GM21528 (cell line): Measurements from ENCODE around the gene ELOVL6.
"Not testable (repeated sequence)": the region's sequence is repeated elsewhere in the genome, so short reads cannot be mapped to it uniquely, and the experiment has no call there.

Source experiments
- ATAC-seq: cut with Tn5 transposase; IDR thresholded peaks from one replicate; pipeline ENCODE4 v1.9.1; 2021; ENCODE audit warnings: mild to moderate bottlenecking, moderate library complexity; ENCODE audit not compliant: unreplicated experiment, low FRiP score

Gene ELOVL6

DNA sequence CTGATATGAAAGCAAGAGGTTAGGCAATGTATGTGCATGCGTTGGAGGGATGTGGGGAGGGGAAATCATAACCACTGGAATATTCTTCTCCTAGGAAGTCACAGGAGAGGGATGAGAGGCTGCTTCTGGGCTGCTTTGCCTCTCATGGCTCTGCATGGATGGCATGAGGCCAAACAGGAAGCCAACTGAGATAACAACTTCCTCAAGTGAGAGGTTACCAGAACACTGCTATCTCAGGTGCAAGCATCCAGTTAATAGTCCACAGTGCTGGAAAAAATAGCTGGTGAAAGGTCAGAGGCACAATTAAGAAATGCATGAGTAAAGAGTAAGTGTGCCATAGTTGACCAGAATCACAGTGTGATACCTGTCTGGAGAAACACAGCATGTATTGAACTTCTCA is 113.3 kb downstream of the ELOVL6 start:
- ATAC-seq, result no peak

DNA sequence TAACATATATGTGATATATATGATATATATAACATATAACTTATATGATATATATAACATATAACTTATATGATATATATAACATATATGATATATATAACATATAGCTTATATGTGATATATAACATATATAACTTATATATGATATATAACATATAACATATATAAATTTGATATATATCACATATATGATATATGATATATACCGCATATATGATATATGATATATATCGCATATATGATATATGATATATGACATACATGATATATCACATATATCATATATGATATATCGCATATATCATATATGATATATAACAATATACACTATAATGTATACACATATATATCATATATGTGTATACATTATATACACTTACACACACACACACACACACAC is 114.3 kb downstream of the ELOVL6 start:
- no peak for ATAC-seq

DNA sequence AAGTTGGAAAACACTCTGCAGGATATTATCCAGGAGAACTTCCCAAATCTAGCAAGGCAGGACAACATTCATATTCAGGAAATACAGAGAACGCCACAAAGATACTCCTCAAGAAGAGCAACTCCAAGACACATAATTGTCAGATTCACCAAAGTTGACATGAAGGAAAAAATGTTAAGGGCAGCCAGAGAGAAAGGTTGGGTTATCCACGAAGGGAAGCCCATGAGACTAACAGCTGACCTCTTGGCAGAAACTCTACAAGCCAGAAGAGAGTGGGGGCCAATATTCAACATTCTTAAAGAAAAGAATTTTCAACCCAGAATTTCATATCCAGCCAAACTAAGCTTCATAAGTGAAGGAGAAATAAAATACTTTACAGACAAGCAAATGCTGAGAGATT is 120.3 kb downstream of the ELOVL6 start:
- not testable (repeated sequence) for ATAC-seq

DNA sequence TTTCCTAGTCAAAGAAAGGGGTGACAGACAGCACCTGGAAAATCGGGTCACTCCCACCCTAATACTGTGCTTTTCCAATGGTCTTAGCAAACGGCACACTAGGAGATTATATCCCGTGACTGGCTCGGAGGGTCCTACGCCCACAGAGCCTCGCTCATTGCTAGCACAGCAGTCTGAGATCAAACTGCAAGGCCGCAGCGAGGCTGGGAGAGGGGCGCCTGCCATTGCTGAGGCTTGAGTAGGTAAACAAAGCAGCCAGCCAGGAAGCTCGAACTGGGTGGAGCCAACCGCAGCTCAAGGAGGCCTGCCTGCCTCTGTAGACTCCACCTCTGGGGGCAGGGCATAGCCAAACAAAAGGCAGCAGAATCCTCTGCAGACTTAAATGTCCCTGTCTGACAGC is 121.6 kb downstream of the ELOVL6 start:
- not testable (repeated sequence) for ATAC-seq

DNA sequence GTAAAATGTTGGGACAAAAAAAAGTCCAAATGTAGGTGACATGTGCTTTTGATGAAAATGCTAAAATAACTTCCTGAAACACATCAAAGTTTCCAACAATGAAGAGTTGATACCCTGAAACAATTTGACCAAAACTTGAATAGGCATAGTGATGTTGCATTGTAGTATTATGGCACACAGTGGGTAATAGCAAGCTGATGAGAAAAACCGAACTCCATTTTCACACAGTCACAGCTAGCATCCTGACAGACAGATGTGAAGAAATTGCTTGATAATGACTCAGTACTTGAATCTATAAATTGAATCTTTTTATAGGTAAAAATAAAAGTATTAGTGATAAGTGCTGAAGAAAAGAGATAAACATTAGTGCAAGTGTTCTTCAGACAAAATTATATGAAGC is 122.5 kb downstream of the ELOVL6 start:
- no peak for ATAC-seq

DNA sequence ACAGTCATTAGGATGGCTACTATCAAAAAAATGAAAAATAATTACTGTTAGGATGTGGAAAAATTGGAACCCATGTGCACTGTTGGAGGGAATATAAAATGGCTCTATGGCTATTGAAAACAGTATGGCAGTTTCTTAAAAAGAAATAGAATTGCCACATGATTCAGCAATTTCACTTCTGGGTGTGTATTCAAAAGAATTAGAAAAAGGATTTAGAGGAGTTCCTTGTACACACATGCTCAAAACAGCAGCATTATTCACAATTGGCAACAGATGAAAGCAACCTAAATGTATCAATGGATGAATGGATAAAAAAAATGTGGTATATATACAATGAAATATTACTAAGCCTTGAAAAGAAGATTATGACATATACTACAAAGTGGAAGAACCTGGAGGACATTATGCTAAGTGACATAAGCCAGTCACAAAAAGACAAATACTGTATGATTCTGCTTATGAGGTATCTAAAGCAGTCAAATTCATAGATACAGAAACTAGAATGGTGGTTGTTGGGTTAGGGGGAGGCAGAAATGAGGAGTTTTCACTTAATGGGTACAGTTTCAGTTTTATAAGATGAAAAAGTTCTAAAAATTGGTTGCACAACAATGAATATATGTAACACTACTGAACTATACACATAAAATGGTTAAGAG is 123.2 kb downstream of the ELOVL6 start:
- ATAC-seq, result no peak

DNA sequence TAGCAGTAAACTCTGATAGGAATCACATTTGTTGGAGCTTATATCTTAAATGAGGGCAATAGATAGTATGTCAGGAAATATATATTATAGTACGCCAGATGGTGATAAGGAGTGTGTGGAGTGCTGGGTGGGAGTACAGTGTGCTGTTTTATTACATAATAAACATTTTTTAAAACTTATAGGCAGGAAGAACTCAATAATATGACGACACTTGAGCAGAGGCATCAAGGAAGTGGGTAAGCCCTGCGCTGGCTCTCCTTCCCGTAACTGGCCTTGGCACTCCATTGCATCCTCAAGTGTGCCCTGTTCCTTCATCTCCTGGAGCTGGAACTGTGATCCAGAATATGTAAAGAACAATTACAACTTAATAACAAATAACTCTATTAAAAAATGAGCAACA is 123.8 kb downstream of the ELOVL6 start:
- no peak for ATAC-seq

DNA sequence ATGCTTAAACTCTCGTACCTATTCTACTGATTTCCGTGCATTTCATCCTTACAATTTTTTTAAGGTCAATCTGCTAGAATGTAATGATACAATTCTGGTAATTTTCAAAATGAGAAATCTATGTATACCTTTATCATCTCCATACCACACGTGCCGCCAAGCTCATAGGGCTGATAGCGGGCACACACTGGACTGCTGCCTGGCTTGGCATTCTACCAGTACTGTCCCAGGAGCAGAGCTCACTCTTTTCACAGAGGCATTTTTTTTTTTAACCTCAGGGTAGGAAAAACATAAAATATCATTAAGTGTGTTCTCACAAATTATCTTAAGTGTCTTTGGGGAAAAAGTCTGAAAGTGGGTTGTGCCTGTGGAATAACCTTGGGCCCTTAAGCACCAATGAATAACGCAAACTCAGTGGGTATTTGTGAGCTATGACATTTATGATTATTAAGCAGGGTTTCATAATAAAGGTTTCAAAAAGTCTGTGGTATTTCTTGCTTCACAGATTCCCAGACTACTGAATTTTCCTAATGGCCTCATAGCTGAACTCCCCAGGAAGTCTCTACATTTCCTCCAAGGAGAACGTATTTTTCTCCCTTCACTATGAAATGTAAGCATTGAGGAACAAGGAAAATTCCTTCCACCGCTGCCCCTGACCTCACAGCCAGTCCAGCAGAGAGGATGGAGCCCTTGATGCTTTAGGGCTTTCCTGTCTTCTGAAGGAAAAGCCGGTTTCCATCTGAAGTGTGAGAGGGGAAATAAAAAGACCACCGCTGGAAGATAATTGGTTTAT is 125.2 kb downstream of the ELOVL6 start:
- ATAC-seq, result no peak

DNA sequence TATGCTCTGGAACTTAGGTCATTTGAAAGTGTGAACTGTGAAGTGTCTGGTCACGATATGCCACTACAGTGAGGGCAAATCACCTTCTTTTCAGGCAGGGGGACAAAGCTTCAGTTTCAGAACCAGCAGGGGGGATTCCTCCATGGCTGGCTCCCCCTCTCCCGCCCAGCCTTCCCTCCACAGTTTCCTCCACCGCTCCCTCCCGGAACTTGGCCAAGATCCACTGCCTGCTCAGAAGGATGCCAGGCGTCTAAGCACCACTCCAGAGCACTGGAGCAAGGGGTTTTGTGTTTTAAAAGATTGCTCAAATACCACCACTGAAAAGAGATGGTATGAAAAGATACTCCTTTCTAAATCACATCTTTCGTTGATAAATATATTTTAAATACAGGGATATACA is 126.9 kb downstream of the ELOVL6 start:
- no peak for ATAC-seq

DNA sequence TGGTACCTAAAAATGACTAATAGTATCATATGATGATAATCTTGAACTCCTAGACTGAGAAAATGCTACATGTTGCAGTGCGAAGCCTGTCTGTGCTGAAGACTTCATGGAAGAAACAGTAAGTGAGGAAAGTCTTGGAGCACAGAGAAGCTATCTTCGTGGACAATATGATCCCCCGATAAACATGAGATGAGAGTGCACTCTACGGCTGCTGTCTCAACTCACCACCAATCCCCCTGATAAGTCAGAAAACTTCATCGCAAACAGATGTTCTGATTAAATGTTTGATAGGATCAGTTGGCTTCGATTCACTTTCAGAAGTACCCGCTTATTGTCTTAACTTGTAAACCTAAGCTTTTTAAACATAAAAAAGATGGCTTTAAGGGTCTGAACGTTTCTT is 130.2 kb downstream of the ELOVL6 start:
- ATAC-seq, result no peak

DNA sequence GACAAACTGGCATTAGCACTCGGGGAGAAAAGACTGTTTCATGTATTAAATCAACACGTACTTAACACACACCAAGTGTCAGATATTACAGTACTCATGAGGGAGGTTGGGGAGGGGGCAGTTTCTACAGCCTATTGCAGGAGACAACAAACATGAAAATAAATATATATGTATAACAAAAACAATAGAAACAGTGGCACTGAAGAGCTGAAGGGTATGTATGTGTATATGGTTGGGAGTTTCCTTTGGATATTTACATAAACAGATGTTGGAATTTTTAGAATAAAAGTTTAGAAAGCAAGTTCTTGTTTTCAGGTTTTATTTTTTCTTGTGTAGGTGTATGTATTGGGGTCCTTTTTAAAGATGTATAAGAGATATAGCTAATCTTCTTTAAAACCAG is 133.5 kb downstream of the ELOVL6 start:
- ATAC-seq, result no peak

DNA sequence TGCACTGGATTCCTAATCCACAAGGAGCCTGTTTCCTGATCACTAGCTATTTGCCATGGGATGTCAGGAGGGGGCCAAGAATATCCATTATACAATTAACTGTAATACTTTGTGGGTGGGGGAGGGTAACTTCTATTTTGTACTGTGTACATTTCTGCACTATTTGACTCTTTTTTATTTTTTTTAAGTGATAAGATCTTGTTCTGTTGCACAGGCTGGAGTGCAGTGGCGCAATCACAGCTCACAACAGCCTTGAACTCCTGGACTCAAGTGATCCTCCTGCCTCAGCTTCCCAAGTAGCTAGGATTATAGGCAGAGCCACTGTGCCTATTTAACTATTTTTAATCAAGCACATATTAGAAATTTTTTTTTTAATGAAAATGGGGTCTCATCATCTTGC is 134.1 kb downstream of the ELOVL6 start:
- no peak for ATAC-seq

DNA sequence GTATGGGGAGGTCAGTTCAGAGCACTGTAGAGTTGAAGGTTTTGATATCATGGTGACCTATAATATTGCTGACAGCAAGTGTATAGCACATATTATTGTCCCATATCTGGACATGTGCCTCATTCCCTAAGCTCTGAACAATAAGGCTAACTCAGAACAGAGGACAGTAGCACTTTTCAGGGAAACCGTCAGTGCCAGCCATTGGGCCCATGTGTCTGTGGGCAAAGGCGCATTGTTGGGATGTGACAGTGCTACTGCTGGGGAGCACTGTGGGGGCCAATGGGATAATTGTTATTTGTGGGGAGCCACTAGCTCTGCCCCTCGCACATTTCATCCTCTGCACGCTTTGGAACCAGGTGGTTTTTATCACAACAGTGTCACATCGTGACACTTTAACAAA is 136.2 kb downstream of the ELOVL6 start:
- ATAC-seq, result no peak

DNA sequence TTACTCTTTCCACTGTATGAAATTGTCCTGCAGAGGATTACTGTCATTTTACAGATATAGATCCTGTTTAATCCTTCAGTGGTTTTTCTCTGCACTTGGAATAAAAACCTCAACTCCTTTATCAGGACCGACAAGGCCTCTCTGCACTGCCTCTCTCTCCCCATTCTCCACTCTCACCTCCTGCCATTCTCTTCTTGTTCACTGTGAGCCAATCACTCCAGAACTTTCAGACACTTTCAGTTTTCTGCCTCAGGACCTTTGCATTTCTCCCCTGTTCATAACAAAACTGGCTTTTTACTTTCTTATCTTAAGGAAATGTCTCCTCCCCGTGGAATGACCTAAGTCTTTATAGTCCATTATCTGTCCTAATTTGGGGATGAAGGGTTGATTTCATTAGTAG is 137.3 kb downstream of the ELOVL6 start:
- no peak for ATAC-seq

DNA sequence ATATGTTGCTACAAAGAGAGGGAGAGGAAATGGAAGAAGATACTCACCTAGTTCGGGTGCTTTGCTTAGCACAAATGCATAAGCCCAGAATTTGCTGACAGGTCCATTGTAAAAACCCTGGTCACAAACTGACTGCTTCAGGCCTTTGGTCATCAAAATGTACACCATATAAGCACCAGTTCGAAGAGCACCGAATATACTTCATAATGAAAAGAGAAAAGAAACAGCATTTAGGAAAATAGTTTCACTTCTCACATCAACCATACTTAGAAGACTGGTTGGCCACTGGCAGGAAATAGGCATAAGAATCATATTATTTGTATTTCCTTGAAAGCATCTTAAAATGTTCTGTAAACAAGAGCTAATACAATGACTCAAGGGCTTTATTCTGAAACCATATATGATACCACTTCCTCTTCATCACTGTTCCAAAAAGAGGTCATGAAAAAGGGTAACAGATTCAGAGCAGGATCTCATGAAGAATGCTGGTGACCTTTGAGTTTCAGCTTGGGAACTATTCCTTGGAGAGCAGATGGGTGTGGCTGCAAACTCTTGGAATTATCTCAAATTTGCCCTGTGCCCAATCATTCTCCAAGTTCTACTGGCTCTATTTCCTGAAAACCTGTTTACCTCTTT is 138.7 kb downstream of the ELOVL6 start:
- peak; percentile 89 for ATAC-seq

DNA sequence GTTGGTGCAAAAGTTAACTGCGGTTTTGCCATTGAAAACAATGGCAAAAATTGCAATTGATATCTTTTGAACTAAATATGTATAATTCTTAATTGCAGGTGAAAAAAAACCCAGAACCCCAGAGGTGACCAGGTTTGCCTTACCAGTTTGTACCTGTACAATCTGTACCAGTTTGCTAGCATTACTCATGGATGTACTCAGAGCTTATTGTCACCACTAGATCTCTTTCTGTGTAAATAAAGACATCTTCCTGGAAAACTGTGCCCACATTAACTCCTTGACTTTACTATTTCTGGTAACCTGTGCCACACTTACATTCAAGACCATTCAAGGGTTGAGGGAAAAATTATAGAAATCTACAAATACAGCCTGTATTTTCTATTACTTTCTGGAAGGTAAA is 139.7 kb downstream of the ELOVL6 start:
- ATAC-seq, result no peak

DNA sequence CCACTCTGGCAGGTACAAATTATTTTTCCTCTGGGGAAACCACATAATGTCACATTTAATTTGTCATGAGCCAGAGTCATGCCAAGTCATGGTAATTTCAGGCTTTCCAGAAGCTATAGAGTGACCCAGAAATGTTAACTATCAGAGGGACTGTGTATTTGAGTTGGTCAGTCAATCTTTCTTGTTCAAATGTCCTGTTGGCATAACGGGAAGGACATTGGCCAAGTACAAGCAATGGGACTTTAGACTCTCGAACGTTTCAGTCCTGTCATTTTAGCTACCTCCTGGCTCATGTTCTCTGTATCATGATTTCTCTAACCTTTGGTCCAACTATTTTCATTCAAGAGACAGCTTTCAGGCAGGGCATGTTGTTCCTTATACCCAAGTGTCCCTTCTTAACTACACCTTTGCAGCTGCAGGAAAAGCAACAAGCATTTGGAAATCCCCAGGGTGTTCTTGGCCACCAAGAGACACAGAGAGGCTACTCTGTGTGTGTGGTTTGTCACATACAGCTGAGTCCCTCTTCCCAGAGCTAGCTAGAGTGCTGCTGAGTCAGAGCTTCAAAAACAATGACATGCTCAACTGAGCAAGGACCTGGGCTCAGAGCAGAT is 143.2 kb downstream of the ELOVL6 start:
- peak; percentile 70 for ATAC-seq

DNA sequence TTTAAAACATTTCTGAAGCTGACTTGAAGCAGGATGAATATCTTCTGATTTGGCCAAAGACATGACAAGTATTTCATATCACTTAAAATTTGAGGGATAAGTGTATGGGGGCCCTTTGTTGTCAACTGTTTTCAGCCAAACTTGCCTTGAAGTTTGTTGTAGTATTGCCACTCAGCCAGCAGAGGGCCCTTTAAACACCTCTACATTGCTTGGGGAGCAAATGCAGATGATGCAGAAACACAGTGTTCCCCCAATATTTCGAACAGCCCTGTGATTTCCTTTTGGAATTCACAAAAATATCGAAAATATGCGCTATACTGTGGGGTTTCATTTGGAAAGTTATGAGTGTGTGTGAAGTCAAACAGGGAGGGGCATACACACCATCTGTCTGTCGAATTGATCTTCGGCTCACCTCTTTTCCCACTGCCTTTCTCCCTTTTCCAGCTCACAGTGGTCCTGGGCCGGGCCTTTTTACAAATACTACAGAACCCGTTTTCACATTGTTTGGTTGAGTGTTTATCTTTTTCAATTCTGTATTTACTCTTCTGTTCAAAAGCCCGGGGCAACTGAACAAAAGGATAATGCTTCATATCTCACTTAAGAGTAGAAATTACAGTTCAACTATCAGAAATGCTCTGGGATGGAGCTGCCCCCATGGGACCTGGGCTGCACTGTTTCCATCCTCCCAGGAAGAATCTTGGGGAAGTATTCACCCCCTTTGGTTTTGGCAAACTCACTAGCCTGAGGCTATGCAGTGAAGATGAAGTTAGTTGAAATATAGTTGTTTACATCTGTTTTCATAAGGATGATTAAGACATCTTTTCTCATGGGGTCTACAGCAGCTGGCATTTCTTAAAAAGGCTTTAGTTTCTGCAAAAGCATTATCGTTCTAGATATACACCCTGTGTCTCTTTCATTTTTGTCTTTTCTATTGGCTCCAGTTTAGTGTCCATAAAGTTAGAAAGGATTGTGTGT is 148.2 kb downstream of the ELOVL6 start:
- ATAC-seq, result peak; percentile 59

DNA sequence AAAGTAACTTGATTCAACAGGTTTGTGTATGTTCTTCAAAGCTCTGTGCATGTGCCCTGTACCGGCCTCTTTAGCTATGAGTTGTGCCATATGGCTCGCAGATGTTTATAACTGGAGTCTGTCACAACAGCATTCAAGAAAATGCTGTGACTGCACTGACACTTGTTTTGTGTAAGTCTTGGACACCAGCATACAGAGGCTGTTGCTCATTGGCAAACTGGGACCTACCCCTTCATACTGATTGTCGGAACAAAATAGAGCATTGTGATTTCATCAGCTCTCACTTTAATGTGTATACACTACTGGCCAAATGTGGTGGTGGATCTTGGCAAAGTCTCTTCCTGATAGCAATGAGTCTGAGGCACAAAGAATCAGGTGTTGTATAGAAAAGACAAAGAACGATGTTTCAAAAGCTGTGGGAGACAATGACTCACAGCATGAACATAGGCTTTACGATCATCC is 151.8 kb downstream of the ELOVL6 start:
- ATAC-seq, result no peak
